Islet precursor cell (in vitro differentiated cells): ENCODE results near the gene FLAD1.
"Not testable (repeated sequence)": the region's sequence is repeated elsewhere in the genome, so short reads cannot be mapped to it uniquely, and the experiment has no call there.

Experiments
- DNase-seq: peaks from one replicate; pipeline ENCODE4 v3.0.0-alpha.2; 2018

FLAD1 gene

DNA sequence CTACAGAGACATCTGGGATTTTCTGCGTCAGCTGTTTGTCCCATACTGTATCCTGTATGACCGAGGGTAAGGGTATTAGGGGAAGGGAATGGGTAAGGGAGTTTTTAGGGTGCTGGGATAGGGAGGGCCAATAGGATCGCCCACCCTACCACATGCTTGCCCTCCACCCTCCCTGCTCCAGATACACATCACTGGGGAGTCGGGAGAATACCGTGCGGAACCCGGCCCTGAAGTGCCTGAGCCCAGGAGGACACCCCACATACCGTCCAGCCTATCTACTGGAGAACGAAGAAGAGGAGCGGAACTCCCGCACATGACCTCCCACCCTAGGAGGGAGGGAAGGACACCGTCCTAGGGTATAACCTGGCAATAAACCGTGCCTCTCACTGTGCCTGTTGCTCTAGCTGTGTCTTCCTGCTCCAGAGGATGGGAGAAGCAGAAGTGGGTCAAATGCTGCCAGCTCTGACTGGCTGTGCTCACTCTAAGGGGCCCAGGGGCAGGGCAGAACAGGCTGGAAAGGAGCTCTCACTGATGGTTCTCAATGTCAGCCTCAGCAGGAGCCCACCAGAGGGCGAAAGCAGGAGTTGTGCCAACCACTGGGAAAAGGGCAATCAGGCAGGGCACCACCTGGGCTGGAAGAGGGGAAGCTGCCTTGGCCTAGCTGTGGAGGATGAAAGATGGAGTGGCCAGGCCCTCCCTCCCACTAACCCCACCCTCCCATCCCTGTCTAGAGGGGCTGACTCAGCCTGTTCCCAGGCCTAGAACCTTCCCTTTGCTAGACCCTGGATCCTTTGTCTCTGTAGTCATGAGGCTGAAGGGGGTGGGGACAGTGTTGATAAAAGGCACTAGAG lies 9.8 kb downstream of the FLAD1 start:
- DNase-seq: peak; percentile 76

DNA sequence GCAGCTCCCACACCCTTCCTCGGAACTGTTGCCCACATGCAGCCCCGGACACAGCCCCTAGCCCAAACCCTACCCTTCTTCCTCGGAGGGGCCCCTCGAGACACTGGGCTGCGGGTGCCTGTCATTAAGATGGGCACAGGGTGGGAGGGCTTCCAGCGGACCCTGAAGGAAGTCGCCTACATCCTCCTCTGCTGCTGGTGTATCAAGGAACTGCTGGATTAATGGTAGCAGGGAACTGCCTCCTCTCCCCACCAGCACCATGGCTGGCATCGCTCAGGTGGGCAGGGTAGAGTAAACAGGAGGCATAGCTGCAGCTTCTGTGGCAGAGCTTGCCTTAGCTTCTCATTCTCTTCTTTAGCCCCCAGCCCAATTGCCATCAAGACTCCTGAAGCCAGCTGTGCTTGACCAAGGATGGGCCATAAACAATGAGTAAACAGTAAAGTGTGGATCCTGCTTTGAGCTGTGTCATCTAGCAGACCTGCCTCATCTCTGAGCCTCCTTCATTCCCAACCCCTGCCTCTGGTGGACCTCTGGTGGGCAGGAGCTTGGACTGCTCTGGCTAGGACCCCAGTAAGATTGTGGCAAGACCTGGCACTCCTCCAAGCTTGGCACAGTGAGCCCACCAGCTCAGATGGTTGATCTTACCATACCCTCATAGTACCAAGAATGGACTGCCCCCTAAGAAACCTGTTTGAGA lies 10.6 kb downstream of the FLAD1 start, which contains the start of gene LENEP:
TSS of gene LENEP (plus strand) at position 15 of the 697 bp plus-strand sequence. CDS start at position 37, 22 bp downstream.
- DNase-seq: no peak

DNA sequence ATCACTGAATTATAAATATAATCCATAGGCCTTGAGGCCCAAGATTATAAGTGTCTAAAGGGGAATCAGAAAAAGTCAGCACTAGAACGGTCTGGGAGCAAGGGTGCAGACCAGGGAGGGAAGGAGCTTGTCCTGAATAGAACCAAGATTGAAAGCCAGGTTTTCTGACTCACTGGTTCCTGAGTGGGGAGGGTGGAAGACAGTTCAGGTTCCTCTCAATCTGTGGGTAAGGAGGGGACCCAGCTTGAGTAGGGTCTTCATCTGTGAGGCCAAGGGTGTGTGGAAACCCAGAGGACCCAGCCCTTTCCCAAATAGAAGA lies 11.1 kb downstream of the FLAD1 start:
- DNase-seq: no peak

DNA sequence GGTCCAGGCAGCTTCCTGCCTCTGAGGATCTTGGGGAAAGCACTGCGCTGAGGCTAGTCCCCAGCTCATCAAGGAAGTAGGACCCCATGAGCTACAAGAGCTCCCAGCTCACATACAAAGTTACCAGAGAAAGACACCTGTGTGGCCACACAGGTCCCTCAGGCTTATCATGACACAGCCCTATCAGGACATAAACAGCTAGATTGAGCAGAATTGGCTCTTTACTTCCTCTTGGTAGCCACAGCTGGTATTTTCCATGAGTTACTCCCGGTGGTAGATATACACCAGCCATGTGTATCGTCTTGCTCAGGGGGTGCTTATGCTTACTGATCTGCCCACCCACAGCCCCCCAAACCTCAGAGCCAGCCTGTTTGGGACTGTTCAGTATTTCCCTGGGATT lies 11.4 kb downstream of the FLAD1 start:
- no peak for DNase-seq

DNA sequence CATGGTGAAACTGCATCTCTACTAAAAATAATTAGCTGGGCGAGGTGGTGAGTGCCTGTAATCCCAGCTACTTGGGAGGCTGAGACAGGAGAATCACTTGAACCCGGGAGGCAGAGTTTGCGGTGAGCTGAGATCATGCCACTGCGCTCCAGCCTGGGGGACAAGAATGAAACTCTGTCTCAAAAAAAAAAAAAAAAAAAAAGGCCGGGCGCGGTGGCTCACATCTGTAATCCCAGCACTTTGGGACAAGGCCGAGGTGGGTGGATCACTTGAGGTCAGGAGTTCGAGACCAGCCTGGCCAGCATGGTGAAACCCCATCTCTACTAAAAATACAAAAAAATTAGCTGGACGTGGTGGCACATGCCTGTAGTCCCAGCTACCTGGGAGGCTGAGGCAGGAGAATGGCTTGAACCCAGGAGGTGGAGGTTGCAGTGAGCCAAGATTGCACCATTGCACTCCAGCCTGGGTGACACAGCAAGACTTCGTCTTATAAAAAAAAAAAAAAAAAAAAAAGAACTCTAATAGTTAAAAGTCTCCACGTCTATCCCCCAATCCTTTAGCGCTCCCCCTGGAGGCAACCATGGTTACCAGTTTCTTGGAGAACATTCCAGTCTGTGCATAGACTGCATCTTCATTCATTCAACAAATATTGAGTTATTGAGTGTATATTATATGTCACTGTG lies 12.3 kb downstream of the FLAD1 start:
- not testable (repeated sequence) for DNase-seq

DNA sequence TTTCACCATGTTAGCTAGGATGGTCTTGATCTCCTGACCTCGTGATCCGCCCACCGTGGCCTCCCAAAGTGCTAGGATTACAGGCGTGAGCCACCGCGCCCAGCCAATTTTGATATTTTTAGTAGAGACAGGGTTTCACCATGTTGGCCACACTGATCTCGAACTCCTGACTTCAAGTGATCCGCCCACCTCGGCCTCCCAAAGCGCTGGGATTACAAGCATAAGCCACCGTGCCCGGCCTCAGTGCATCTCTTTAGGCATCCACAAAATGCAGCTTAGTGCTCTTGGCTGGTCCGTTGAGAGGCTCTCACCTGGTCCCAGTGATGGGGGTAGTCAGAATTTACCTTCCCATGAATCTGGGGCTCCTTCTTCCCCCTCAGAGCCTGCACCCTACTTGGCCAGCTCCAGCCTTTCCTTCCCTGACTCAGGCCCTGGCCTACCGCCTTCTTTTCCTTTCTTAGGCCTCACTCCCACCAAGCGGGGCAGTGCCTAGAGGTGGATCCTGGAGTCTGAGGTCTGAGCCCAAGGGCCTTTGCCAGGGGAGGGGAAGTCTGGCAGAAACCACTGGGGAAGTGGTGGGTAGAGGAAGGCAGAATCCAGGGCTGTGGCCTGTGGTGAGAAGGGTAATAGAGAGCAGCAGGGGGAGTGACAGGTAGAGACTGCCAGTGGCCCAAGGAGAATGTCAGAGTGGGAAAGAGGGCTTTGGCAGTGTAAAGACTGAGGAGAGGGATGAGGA lies 14.0 kb downstream of the FLAD1 start:
- DNase-seq: no peak

DNA sequence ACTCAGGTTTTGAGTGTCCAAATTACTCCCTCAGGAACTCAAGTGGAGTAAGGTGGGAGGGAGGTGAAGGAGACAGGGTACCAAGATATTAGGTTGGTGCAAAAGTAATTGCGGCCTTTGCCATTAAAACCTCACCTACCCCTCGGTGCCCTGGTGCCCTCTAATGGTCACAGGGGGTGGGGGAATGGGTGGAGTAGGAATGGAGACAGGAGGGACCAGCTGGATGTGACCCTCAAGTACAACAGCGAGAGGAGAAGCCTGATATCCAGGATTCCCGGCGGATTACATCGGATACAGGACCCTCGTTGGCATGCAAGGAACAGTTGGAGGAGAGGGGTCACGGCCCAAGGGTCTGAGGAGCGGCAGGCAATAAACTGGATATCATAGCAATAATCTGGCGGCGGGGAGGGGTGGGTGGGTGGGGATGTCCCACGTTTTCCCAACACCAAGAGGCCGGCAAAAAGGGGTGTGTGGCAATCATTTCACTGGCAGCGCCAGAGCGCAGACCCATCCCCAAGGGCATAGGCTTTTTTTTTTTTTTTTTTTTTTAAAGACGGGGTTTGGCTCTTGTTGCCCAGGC lies 15.1 kb downstream of the FLAD1 start:
- no peak for DNase-seq

DNA sequence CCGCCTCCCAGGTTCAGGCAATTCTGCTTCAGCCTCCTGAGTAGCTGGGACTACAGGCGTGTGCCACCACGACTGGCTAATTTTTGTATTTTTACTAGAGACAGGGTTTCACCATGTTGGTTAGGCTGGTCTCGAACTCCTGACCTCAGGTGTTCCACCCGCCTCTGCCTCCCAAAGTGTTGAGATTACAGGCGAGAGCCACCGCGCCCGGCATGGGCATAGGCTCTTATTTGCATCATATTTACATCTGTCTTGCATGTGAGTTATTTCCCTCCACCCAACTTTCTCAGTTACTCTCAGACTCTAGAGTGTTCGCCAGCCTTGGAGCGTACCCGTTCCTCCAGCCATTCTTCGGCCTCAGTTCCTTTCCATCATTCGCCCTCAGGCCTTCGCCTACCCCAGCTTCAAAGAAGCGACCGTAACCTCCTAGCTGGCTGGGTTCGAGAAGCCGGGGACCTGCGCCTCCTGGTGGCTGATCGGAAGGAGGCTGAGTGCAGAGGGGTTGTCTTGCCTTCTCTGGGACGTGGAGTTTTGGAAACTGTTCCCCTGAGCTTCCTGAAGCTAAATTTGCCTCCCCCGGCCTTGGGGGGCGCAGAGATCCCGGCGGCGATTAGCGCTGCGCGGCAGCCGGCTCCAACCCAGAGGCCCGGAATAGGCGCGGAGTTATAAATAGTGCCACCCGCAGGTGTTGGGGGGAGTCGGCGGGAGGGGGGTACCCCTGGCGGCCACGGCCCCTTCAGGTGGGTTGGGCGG lies 15.8 kb downstream of the FLAD1 start:
- peak; percentile 91 for DNase-seq

DNA sequence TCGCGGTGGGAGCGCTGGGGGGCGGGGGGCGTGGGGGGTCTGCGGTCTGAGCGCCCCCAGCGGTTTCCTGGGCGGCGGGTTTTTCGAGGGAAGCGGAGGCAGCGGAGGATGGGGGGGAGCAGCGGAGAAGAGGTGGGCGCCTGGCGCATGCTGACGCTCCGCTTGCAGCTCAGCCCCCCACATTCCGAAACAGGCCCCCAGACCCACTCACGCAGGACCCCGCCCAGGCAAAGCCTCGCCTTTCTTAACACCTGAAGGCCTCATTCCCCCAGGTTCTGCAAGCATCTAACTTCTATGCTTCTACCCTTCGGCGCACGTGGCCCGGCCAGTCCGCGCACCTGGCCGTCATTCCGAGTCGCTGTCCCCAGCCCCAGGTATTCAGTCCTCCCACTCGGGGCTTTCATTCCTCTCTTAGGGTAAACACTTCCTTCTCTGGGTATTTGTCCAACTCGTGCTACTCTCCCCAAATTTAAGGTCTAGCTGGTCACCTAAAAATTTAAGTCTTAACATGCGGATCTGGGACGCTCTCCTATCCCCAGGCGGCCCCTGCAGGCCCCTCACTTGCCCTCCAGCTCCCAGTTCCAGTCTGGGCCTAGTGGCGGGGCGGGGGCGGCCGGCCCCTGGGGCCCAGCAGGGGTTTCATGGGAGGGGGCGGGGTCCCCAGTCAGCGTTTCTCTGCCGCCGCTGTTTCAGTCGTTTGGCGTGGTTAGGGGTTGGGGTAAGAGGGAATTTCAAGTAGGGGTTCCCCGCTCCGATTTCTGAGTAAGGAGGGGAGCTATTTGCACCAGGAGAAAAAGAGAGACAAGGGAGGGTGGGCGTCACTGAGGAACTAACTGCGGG lies 16.6 kb downstream of the FLAD1 start:
- DNase-seq: peak; percentile 77

DNA sequence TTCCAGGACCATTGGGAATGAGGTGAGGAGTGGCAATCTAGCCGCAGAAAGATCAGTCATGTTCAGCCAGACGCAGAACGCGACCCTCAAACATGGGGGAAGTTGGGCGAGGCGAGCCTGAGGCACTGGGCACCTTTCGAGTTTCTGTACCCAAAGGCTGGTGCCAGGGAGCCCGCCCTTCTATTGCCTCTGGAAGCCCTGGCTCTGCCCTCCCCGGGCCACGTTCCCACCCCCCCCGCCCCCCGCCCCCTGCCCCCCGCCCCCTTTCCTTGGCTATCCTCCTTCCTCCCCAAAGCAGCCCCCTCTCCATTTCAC lies 17.2 kb downstream of the FLAD1 start:
- no peak for DNase-seq

DNA sequence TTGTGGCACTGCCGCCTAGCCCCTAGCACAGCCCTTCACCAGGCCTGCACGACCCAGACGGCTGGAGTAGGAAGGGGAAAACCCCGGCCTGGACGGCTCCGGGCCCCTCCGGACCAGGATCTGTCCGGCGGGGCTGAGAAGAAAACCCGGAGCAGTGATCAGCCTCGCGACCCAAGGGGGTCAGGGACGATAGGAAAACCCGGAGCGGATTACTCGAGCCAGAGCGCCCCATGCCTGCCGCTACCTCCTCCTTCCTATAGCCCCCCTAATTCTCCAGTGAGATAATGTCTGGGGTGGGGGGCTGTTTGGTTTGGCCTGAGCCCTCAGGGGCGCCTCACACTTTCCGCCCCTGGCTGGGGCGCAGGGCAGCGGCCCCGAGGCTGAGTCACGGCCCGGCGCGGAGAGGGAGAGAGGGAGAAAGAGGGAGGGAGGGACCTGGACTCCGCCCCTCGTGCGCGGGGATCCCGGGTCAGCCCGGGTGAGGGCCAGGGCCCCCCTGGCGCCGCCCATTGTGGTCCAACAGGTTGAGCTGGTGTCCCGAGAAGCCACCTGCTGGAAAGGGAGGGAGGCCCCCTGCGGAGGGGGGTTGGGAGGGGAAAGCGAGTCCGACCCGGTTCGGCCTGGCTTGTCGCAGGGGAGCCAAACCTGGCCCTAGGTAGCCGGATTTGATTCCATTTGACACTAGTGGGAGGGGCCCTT lies 17.7 kb downstream of the FLAD1 start:
- peak; percentile 98 for DNase-seq

DNA sequence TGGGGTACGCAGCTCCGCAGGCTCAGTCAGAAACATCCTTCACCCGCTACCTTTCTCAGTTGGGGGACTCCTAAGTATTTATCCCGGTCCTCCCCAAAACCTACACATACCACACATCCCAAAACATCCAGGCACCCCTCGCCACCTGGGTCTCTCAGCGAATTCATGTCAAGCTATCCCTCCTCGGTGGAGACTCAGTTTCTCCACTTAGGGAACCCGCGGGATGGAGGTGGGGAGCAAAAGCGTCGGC lies 18.2 kb downstream of the FLAD1 start:
- DNase-seq: no peak

DNA sequence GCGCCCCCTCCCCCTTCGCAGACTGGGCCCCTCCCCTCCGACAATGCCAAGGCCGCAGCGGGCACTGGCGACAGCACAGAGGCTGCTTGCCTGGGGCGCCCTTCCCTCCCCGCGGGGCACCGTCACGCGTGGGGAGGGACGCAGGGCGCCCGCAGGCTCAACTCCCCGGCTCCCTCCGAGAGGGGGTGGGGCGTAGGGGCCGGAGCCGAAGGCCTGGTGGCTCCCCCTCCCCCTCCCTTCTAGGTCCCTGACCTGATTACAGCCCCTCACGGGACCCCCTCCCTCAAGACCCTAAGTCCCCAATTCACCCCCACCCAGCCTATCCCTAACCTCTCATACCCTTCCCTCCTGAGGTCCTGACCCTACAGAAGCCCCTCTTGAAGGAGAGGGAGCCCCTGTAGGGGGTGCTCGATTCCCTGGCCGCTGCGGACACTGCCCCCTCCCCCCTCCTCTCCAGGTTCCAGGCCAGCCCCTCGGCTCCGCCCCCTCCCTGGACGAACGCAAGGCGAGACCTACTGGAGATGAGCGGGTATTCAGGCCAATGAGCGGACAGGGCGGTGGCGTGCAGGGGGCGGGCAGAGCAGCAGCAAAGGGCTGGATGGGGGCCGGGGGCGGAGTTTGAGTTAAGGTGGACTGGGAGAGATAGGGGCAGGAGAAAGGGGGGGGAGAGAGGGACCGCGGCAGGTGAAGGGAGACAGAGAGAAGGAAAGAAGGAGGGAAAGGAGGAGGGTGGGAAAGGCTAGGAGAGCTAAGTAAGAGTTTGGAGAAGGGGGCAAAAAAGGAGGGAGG lies 18.7 kb downstream of the FLAD1 start:
- peak; percentile 100 for DNase-seq

DNA sequence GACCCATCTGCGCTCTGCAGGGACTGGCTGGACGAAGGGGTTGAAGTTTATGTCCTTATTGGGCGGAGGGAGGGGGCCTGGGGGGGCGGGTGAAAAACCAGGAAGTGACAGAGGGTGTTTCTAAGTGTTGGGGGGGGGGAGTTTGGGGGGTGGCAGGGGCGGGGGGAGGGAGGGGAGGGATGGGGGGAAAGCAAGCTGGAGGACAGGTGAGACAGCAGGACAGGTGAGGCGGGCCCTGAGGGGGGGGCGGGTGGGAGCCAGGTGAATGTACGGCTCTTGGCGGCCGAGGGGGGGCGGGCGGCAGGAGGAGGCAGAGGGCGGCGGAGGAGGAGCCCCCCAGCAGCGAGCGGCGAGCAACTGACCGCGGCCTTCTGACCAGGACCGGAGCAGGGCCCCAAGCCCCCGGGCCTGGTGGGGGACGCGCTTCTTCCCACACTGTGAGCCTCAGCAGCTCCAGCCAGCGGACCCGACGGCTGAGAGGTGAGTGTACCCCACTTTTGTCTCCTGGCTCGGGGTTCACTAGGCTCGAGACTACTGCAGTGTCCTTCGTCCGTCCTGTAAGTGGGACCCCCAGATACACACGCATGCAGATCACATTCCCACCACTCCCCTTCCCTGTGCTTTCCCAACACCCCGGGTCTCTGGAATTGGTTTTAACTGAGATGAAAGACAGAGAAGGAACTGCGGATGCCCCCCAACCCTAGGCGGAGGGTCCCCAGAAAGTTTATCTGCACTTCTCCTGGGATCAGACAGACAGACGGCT lies 19.5 kb downstream of the FLAD1 start, which contains the start of gene ZBTB7B:
TSS of gene ZBTB7B (plus strand) at position 339 of the 763 bp plus-strand sequence. CDS start 11,859 bp downstream, outside the sequence.
- peak; percentile 72 for DNase-seq

DNA sequence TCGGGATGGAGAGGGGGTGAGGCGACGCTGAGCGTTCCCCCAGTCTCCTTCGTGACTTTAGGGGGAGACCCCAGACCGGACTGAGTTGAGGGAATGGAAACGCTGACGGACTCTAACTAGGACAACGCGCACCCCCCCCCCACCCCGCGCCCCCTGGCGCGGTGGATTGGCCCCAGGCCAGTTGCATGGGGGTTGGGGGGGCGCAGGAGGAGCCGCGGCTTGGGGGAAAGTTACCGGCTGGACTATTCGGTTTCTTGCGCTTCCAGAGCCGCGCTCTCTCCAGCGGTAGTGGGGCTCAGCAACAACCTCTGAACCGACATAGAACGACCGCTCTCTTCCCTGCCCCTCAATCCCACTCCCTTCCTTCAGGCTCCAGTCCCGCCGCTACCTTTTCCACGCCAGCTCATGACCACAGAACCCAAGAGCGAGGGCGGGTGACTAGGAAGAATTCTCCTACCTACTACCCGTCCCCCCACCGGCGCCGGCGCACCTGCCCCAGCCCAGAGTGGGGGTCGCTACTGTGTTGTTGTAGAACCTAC lies 20.2 kb downstream of the FLAD1 start:
- DNase-seq: peak; percentile 72

DNA sequence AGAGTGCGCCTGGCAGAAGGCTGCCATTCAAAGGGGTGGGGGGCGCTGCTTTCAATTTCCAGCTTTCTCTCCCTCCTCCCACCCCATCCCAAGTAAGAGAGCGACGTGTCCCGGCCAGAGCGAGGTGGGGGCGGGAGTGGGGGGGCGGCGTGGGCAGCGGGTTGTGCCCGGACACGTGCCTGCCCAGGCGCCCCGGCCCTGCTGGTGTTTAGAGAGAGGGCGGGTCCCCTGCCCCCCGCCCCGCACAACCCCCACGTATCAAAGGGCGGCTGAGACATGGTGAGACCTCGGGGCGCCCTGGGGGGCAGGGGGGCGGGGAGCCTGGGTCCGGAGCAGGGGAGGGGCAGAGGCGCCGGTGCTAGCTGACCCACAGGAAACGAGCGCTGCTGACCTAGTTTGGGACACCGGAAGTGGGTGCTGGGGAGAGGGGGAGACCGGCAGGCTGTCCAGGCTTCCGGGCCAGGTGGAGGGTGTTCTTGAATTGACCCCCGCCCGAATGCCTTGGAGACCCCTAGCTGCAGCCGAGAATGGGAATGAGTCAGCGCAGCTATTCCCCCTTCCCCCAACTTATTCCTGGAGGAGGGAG lies 20.7 kb downstream of the FLAD1 start:
- DNase-seq: peak; percentile 69

DNA sequence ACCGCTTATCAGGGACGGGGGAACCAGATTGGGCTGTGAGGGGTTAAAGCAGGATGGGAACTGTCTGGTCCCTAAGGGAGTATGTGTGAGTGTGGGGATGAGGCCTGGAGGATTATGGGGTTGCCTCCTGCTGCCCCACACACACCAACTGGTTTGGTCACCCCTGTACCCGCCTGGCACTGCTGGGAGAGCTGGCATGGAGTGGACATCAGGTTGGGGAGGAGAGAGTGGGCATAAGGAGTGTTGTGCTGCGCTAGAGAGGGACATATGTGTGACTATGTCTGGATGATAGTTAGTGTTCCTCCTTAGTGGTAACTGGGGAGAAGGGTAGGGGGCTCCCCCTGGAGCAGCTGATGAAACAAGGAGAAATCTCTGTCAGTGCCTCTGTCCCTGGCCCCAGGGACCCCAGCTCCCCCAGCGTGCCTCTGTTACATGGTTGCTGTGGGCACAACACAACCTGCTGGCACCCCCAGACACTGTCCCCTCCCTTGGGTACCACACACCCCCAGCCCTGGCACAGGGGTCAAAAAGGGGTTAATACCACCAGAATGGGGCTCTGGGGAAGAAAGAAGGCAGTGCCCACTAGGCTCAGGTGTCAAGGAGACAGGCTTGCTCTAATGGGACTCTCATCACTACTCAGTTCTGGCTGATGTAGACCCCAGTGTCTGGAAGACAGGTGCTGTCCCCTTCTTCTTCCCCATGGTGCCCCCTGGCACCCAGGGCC lies 21.4 kb downstream of the FLAD1 start:
- DNase-seq: no peak
